Upper lobe of right lung (tissue), 1 donor: ENCODE results near the gene ETDC. TPM values are rescaled to one million over a fixed set of nuclear protein-coding genes. Genes with fewer than 3 reads are reported as not detected.
"Not testable (repeated sequence)": the region's sequence is repeated elsewhere in the genome, so short reads cannot be mapped to it uniquely, and the experiment has no call there.

Experiments
- ATAC-seq: fragments of 200-7000 bp; cut with Tn5 transposase; one replicate; pipeline ENCODE4 v1.9.1; 2020; ENCODE audit warnings: mild to moderate bottlenecking, moderate library complexity
- DNase-seq: peaks from one replicate; pipeline ENCODE4 v3.0.0-alpha.2; 2020
- H3K27ac ChIP-seq: fragments of 200-600 bp; one replicate; pipeline ENCODE4 v1.8.0; 2022
- H3K27me3 ChIP-seq: fragments of 200-600 bp; one replicate; pipeline ENCODE4 v1.8.0; 2022; ENCODE audit warnings: mild to moderate bottlenecking
- H3K36me3 ChIP-seq: fragments of 200-600 bp; one replicate; pipeline ENCODE4 v1.8.0; 2022
- H3K4me1 ChIP-seq: fragments of 200-600 bp; one replicate; pipeline ENCODE4 v1.8.0; 2022
- H3K4me3 ChIP-seq: fragments of 200-600 bp; one replicate; pipeline ENCODE4 v1.8.0; 2022; ENCODE audit warnings: mild to moderate bottlenecking
- H3K9me3 ChIP-seq: fragments of 200-600 bp; one replicate; pipeline ENCODE4 v1.8.0; 2022
- intact Hi-C: fragments of 100-400 bp; cut with DNase I; formaldehyde crosslinking; loops from one replicate; pipeline ENCODE4 v1.11.0; 2022
- long read RNA-seq: library from polyadenylated mRNA; unstranded; transcript quantifications from one replicate; pipeline ENCODE4 v2.0.0, GENCODE V29; 2021
- total RNA-seq: library from RNA; stranded (reverse); fragmentation: NEBNext Ultra II Directional; extraction: Animal tissue kit (Norgen Biotek cat#: 25700); gene quantifications from one replicate; pipeline ENCODE4 v1.2.1, GENCODE V29; 2021
- TF ChIP-seq, protein P1 (sequence below): fragments of 200-600 bp; IDR thresholded peaks from one replicate; pipeline ENCODE4 v1.8.0; 2022; ENCODE audit warnings: antibody characterized with exemption
- donor health status: DM: no; HTN: yes; CAD: no; lungs with severe emphysema.

ETDC gene
- total RNA-seq: not detected
- long read RNA-seq: 0 reads

GRCh38 chrX:135309430-135309923, at the start of gene ETDC:
TSS of gene ETDC (plus strand) at chrX:135309480. CDS start at chrX:135309480, 0 bp downstream.
- no peak within 1 kb of the TSS for H3K4me3 ChIP-seq
- no peaks in the 10 kb centered on the region for H3K4me1 ChIP-seq
- intact Hi-C loops: no loop called here
- H3K36me3 ChIP-seq: no peaks in the 10 kb centered on the region
- DNase-seq (no peak), ATAC-seq (no peak)
- no peaks in the 10 kb centered on the region for H3K27me3 ChIP-seq
- H3K9me3 ChIP-seq: peaks cover 4% of the 10 kb centered on the region
- TF ChIP-seq, protein P1, sequence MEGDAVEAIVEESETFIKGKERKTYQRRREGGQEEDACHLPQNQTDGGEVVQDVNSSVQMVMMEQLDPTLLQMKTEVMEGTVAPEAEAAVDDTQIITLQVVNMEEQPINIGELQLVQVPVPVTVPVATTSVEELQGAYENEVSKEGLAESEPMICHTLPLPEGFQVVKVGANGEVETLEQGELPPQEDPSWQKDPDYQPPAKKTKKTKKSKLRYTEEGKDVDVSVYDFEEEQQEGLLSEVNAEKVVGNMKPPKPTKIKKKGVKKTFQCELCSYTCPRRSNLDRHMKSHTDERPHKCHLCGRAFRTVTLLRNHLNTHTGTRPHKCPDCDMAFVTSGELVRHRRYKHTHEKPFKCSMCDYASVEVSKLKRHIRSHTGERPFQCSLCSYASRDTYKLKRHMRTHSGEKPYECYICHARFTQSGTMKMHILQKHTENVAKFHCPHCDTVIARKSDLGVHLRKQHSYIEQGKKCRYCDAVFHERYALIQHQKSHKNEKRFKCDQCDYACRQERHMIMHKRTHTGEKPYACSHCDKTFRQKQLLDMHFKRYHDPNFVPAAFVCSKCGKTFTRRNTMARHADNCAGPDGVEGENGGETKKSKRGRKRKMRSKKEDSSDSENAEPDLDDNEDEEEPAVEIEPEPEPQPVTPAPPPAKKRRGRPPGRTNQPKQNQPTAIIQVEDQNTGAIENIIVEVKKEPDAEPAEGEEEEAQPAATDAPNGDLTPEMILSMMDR: no peak
- H3K27ac ChIP-seq: no peak within 1 kb of the TSS

DNA sequence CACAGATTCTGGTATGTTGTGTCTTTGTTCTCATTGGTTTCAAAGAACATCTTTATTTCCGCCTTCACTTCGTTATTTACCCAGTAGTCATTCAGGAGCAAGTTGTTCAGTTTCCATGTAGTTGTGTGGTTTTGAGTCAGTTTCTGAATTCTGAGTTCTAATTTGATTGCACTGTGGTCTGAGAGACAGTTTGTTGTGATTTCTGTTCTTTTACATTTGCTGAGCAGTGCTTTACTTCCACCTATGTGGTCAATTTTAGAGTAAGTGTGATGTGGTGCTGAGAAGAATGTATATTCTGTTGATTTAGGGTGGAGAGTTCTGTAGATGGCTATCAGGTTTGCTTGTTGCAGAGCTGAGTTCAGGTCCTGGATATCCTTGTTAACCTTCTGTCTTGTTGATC, 48.3 kb upstream of the ETDC start:
- H3K36me3 ChIP-seq, H3K27ac ChIP-seq, intact Hi-C loops: not testable (repeated sequence)

GRCh38 chrX:135263376-135263775, 45.9 kb upstream of the ETDC start:
- intact Hi-C loops, ATAC-seq, H3K27ac ChIP-seq, DNase-seq, H3K4me1 ChIP-seq, H3K4me3 ChIP-seq, H3K27me3 ChIP-seq, H3K9me3 ChIP-seq, H3K36me3 ChIP-seq: not testable (repeated sequence)

More for the DNA sequence above, 48.3 kb upstream of the ETDC start:
- H3K4me1 ChIP-seq, H3K4me3 ChIP-seq, ATAC-seq, DNase-seq, H3K27me3 ChIP-seq, H3K9me3 ChIP-seq: not testable (repeated sequence)

DNA sequence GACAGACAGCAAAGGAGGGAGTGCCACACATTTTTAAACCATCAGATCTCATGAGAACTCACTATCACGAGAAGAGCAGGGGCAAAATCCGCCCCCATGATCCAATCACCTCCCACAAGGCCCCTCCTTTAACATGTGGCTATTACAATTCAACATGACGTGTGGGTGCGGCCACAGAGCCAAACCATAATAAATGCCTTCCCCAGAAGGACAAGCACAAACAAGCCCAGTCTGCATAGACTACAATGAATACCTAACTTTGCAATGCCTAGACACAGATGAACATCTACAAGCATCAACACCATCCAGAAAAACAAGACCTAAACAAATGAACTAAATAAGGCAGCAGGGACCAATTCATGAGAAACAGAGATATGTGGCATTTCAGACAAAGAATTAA, 45.1 kb upstream of the ETDC start:
- no peaks in the 10 kb centered on the region for H3K4me1 ChIP-seq
- no peaks in the 10 kb centered on the region for H3K27me3 ChIP-seq
- no peak overlapping the region for H3K27ac ChIP-seq
- TF ChIP-seq, protein P1: no peak
- intact Hi-C loops: no loop called here
- ATAC-seq (no peak), DNase-seq (no peak)
- H3K9me3 ChIP-seq: no peaks in the 10 kb centered on the region
- no peaks in the 10 kb centered on the region for H3K36me3 ChIP-seq
- no peak overlapping the region for H3K4me3 ChIP-seq

GRCh38 chrX:135273162-135273561, 36.1 kb upstream of the ETDC start:
- H3K4me1 ChIP-seq: no peaks in the 10 kb centered on the region
- no peak overlapping the region for H3K4me3 ChIP-seq
- intact Hi-C loops: no loop called here
- no peak for DNase-seq
- H3K27ac ChIP-seq: no peak overlapping the region
- no peaks in the 10 kb centered on the region for H3K9me3 ChIP-seq
- H3K36me3 ChIP-seq: no peaks in the 10 kb centered on the region
- no peak for ATAC-seq
- TF ChIP-seq, protein P1: no peak
- H3K27me3 ChIP-seq: no peaks in the 10 kb centered on the region

GRCh38 chrX:135275973-135276372, 33.3 kb upstream of the ETDC start:
- TF ChIP-seq, protein P1: no peak
- Histone ChIP-seq H3K36me3 (no peaks in the 10 kb centered on the region), H3K4me3 (no peak overlapping the region), H3K4me1 (no peaks in the 10 kb centered on the region), H3K9me3 (no peaks in the 10 kb centered on the region), H3K27ac (no peak overlapping the region), H3K27me3 (no peaks in the 10 kb centered on the region)
- intact Hi-C loops: no loop called here
- ATAC-seq (no peak), DNase-seq (no peak)

GRCh38 chrX:135287266-135287823, 21.9 kb upstream of the ETDC start:
- Histone ChIP-seq H3K9me3 (peaks cover 25% of the 10 kb centered on the region), H3K27me3 (no peaks in the 10 kb centered on the region), H3K4me1 (no peaks in the 10 kb centered on the region), H3K27ac (no peak overlapping the region), H3K4me3 (no peak overlapping the region), H3K36me3 (no peaks in the 10 kb centered on the region)
- TF ChIP-seq, protein P1: no peak
- DNase-seq (no peak), ATAC-seq (no peak)
- intact Hi-C loops: no loop called here
